Prostate gland (tissue), 2 donors: ENCODE results near the gene SCFD2.

Experiments used
- POLR2A ChIP-seq: fragments of 450-650 bp; IDR thresholded peaks from one replicate; pipeline ENCODE4 v1.6.1; 2016; ENCODE audit warnings: antibody characterized with exemption, mild to moderate bottlenecking
- POLR2AphosphoS5 ChIP-seq: sonication (generic); formaldehyde crosslinking; IDR thresholded peaks from one replicate; pipeline ENCODE4 v1.6.1; 2017; ENCODE audit warnings: antibody characterized with exemption
- TF ChIP-seq, protein P1 (sequence below), 4 experiments: fragments of 200-600 bp in 2 of 4; fragments of 450-650 bp in 2 of 4; sonication (generic) in 2 of 4; IDR thresholded peaks; 1 replicate in 3 of 4; 2 replicates in 1 of 4; pipeline ENCODE4 v1.5.1; 2016 to 2019; ENCODE audit warnings: antibody characterized with exemption in 4 of 4, mild to moderate bottlenecking in 2 of 4, moderate library complexity in 2 of 4

DNA sequence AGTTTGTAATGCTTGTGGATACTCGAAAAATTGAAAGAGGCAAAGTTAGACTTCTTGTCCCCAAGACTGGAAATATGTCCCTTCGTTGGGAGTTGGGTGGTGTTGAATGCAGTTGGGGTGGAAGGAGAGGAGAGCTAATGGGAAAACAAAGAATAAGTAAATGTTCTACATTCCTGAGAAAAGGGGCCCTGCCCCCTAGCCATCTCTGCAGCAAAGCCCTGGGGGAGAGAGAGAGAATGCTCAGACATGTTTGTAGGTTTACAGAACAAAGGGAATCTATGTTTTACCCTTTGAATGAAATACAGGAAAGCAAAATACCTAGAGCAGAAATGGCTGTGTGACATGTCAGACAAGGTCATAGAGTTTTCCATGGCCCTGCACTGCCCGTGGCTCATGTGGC lies 415.6 kb downstream of the SCFD2 start:
- TF ChIP-seq POLR2A: no peak
- TF ChIP-seq, protein P1, sequence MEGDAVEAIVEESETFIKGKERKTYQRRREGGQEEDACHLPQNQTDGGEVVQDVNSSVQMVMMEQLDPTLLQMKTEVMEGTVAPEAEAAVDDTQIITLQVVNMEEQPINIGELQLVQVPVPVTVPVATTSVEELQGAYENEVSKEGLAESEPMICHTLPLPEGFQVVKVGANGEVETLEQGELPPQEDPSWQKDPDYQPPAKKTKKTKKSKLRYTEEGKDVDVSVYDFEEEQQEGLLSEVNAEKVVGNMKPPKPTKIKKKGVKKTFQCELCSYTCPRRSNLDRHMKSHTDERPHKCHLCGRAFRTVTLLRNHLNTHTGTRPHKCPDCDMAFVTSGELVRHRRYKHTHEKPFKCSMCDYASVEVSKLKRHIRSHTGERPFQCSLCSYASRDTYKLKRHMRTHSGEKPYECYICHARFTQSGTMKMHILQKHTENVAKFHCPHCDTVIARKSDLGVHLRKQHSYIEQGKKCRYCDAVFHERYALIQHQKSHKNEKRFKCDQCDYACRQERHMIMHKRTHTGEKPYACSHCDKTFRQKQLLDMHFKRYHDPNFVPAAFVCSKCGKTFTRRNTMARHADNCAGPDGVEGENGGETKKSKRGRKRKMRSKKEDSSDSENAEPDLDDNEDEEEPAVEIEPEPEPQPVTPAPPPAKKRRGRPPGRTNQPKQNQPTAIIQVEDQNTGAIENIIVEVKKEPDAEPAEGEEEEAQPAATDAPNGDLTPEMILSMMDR (IDR thresholded peaks at IDR 0.05): no peak
- no peak for TF ChIP-seq POLR2AphosphoS5
